Panc1 (cell line): ENCODE results near the gene BCAS3. TPM values are rescaled to one million over a fixed set of nuclear protein-coding genes. Genes with fewer than 3 reads are reported as not detected.
"Not testable (repeated sequence)": the region's sequence is repeated elsewhere in the genome, so short reads cannot be mapped to it uniquely, and the experiment has no call there.

Experiments
- ATAC-seq: fragments of 200-7000 bp; cut with Tn5 transposase; 2 replicates; pipeline ENCODE4 v1.9.1; 2020; ENCODE audit warnings: mild to moderate bottlenecking, moderate library complexity
- BruUV-seq: library from RNA; stranded (reverse); fragments of 400-500 nt; replicated peaks from 2 replicates; lab custom pipeline; 2021; lab: Mats Ljungman, UMichigan
- CTCF ChIA-PET: fragments of 300-600 bp; sonication (Branson Sonifier 250); formaldehyde crosslinking; loops from one replicate; lab custom pipeline; 2022; ENCODE audit warnings: antibody characterized with exemption; lab: Charles Lee
- POLR2A ChIA-PET: fragments of 300-600 bp; sonication (Branson Sonifier 250); formaldehyde crosslinking; loops from one replicate; lab custom pipeline; 2022; ENCODE audit warnings: antibody characterized with exemption; lab: Charles Lee
- DNase-seq: peaks from one replicate; pipeline ENCODE4 v3.0.0-alpha.2; 2010; ENCODE audit warnings: low read depth, low spot score
- H3K27ac ChIP-seq: 2 replicates; pipeline ENCODE4 v1.5.1; 2011; ENCODE audit warnings: mild to moderate bottlenecking, low read length, inconsistent platforms
- H3K27me3 ChIP-seq: fragments of 200-500 bp; sonication (Bioruptor generic); 2 replicates; pipeline ENCODE4 v1.6.0; 2014; ENCODE audit warnings: low read length, inconsistent platforms; ENCODE audit not compliant: control insufficient read depth, insufficient read depth
- H3K36me3 ChIP-seq: fragments of 200-500 bp; sonication (Bioruptor generic); 2 replicates; pipeline ENCODE4 v1.5.1; 2014; ENCODE audit warnings: inconsistent platforms, mild to moderate bottlenecking, low read length, moderate library complexity; ENCODE audit not compliant: control insufficient read depth, insufficient read depth
- H3K4me1 ChIP-seq: 2 replicates; pipeline ENCODE4 v1.5.1; 2011; ENCODE audit warnings: inconsistent platforms, mild to moderate bottlenecking, low read length, moderate library complexity; ENCODE audit not compliant: control insufficient read depth, insufficient read depth
- H3K4me3 ChIP-seq, 2 experiments: 2 replicates each; pipeline ENCODE4 v1.5.1; 2011 to 2012; ENCODE audit warnings: low read depth in 2 of 2, low read length in 2 of 2, mild to moderate bottlenecking in 2 of 2, inconsistent platforms in 1 of 2, moderate library complexity in 1 of 2
- H3K9me3 ChIP-seq: fragments of 200-500 bp; sonication (Bioruptor generic); 2 replicates; pipeline ENCODE4 v1.5.1; 2014; ENCODE audit warnings: low read depth, mild to moderate bottlenecking, inconsistent platforms, low read length, moderate library complexity; ENCODE audit not compliant: control insufficient read depth, insufficient read depth
- POLR2AphosphoS5 ChIP-seq: IDR thresholded peaks from 2 replicates; pipeline ENCODE4 v1.6.1; 2012; ENCODE audit warnings: mild to moderate bottlenecking, low read depth, low read length, moderate library complexity
- SIN3A ChIP-seq: IDR thresholded peaks from 2 replicates; pipeline ENCODE4 v1.6.1; 2012; ENCODE audit warnings: low read depth, mild to moderate bottlenecking, low read length, moderate library complexity, borderline replicate concordance; ENCODE audit not compliant: insufficient read depth
- TCF7L2 ChIP-seq: IDR thresholded peaks from 2 replicates; pipeline ENCODE4 v1.6.1; 2011; ENCODE audit warnings: mild to moderate bottlenecking, low read depth, low read length, inconsistent platforms
- in situ Hi-C: cut with HindIII; loops from 2 replicates; pipeline ENCODE4 v1.10.0; 2016; ENCODE audit warnings: low sequenced_read_pairs, low pct_unique_long_range_greater_than_20kb
- intact Hi-C: fragments of 100-400 bp; cut with micrococcal nuclease; formaldehyde crosslinking; loops from one replicate; pipeline ENCODE4 v1.10.0; 2022; ENCODE audit not compliant: unreplicated experiment
- total RNA-seq: library from RNA; stranded (reverse); gene quantifications from one replicate; pipeline ENCODE4 v1.2.1, GENCODE V29; 2021; ENCODE audit not compliant: unreplicated experiment
- TF ChIP-seq, protein P1 (sequence below), 2 experiments: IDR thresholded peaks; 2 replicates each; pipeline ENCODE4 v1.6.1; 2011 to 2012; ENCODE audit warnings: low read depth in 2 of 2, control low read depth in 1 of 2, low read length in 1 of 2, mild to moderate bottlenecking in 1 of 2, moderate library complexity in 1 of 2; ENCODE audit not compliant: insufficient read depth in 1 of 2
- TF ChIP-seq, protein P2 (sequence below): fragments of 450-650 bp; IDR thresholded peaks from 2 replicates; pipeline ENCODE4 v1.5.1; 2017; ENCODE audit warnings: mild to moderate bottlenecking

The BCAS3 gene
- total RNA-seq, 1 experiment from 2014 or later, result 9.3 TPM

DNA sequence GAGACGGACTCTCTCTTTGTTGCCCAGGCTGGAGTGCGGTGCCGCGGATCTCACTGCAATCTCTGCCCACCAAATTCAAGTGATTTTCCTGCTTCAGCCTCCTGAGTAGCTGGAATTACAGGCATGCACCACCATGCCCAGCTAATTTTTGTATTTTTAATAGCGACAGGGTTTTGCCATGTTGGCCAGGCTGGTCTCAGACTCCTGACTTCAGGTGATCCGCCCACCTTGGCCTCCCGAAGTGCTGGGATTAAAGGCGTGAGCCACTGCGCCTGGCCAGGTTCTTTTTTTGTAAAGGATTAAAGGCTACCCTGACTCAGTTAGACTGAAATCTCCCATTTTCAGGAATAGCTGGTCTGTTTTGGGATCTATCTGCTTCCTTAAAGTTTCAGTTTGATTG lies 681.9 kb downstream of the BCAS3 start:
- in situ Hi-C loops, CTCF ChIA-PET, ATAC-seq, BruUV-seq, intact Hi-C loops, H3K4me1 ChIP-seq, H3K9me3 ChIP-seq, H3K27ac ChIP-seq, DNase-seq, H3K4me3 ChIP-seq, H3K36me3 ChIP-seq, H3K27me3 ChIP-seq, POLR2A ChIA-PET: not testable (repeated sequence)

DNA sequence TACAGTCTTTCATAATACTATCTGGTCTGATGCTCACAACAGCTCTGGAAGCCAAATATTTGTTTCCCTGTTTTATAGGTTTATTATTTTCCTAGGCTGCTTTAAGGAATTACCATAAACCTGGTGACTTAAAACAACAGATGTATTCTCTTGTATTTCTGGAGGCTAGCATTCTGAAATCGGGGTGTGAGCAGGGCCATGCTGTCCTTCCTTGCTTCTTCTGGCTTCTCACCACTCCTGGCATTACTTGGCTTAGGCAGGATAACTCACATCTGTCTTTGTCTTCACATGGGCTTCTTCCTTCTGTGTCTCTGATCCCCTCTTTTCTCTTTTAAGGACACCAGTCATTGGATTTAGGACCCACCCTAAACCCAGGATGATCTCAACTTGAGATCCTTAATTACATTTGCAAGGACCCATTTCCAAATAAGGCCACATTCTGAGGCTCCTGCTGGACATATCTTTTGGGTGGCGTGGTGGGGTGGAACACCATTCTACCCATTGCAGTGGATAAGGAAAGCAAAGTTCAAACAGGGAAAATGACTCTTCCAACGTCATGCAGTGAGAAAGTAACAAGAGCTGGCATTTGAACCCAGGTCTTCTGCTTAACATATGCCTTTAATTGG lies 682.8 kb downstream of the BCAS3 start:
- Histone ChIP-seq H3K27ac (no peak overlapping the region), H3K4me3 (no peak overlapping the region), H3K36me3 (no peaks in the 10 kb centered on the region), H3K4me1 (peaks cover 8% of the 10 kb centered on the region), H3K27me3 (no peaks in the 10 kb centered on the region), H3K9me3 (no peaks in the 10 kb centered on the region)
- POLR2A ChIA-PET, result no interaction called here
- TF ChIP-seq, protein P1, sequence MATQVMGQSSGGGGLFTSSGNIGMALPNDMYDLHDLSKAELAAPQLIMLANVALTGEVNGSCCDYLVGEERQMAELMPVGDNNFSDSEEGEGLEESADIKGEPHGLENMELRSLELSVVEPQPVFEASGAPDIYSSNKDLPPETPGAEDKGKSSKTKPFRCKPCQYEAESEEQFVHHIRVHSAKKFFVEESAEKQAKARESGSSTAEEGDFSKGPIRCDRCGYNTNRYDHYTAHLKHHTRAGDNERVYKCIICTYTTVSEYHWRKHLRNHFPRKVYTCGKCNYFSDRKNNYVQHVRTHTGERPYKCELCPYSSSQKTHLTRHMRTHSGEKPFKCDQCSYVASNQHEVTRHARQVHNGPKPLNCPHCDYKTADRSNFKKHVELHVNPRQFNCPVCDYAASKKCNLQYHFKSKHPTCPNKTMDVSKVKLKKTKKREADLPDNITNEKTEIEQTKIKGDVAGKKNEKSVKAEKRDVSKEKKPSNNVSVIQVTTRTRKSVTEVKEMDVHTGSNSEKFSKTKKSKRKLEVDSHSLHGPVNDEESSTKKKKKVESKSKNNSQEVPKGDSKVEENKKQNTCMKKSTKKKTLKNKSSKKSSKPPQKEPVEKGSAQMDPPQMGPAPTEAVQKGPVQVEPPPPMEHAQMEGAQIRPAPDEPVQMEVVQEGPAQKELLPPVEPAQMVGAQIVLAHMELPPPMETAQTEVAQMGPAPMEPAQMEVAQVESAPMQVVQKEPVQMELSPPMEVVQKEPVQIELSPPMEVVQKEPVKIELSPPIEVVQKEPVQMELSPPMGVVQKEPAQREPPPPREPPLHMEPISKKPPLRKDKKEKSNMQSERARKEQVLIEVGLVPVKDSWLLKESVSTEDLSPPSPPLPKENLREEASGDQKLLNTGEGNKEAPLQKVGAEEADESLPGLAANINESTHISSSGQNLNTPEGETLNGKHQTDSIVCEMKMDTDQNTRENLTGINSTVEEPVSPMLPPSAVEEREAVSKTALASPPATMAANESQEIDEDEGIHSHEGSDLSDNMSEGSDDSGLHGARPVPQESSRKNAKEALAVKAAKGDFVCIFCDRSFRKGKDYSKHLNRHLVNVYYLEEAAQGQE (IDR thresholded peaks at IDR 0.05; ENCODE audit: insufficient read depth in 1 of 2, low read depth in 2 of 2, low read length in 1 of 2), result no peak
- TF ChIP-seq TCF7L2 (no peak), SIN3A (no peak), POLR2AphosphoS5 (no peak)
- TF ChIP-seq, protein P2, sequence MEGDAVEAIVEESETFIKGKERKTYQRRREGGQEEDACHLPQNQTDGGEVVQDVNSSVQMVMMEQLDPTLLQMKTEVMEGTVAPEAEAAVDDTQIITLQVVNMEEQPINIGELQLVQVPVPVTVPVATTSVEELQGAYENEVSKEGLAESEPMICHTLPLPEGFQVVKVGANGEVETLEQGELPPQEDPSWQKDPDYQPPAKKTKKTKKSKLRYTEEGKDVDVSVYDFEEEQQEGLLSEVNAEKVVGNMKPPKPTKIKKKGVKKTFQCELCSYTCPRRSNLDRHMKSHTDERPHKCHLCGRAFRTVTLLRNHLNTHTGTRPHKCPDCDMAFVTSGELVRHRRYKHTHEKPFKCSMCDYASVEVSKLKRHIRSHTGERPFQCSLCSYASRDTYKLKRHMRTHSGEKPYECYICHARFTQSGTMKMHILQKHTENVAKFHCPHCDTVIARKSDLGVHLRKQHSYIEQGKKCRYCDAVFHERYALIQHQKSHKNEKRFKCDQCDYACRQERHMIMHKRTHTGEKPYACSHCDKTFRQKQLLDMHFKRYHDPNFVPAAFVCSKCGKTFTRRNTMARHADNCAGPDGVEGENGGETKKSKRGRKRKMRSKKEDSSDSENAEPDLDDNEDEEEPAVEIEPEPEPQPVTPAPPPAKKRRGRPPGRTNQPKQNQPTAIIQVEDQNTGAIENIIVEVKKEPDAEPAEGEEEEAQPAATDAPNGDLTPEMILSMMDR, result no peak
- DNase-seq (no peak), ATAC-seq (no peak)
- intact Hi-C loops, result no loop called here
- in situ Hi-C loops, result no loop called here
- CTCF ChIA-PET, result no interaction called here
- BruUV-seq, result no TSS peak

DNA sequence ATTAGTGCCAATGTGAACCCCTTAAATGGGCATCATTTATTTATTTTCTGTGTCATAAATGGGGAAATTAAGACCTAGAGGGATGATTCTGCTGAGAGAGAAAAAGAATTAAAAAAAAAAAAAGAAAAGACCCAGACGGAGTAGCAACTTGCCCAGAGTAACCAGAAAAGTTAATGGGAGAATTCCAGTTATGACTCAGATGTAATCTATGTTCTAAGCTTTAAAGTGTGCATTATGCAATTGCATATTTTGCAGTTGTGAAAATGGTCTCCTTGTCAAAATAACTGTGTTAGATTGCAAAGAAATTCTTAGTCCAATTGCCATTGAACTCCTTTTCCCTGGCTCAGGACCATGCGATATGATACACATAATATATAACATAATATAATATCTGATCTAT lies 683.4 kb downstream of the BCAS3 start:
- intact Hi-C loops, result no loop called here
- DNase-seq, result no peak
- no TSS peak for BruUV-seq
- H3K27ac ChIP-seq, result no peak overlapping the region
- H3K36me3 ChIP-seq, result no peaks in the 10 kb centered on the region
- ChIA-PET CTCF (no interaction called here), POLR2A (no interaction called here)
- H3K9me3 ChIP-seq, result no peaks in the 10 kb centered on the region
- H3K27me3 ChIP-seq, result no peaks in the 10 kb centered on the region
- ATAC-seq, result no peak
- H3K4me1 ChIP-seq, result peaks cover 8% of the 10 kb centered on the region
- TF ChIP-seq, protein P2, result no peak
- TF ChIP-seq SIN3A (no peak), TCF7L2 (no peak), POLR2AphosphoS5 (no peak)
- TF ChIP-seq, protein P1 (IDR thresholded peaks at IDR 0.05; ENCODE audit: insufficient read depth in 1 of 2, low read depth in 2 of 2, low read length in 1 of 2), result no peak
- H3K4me3 ChIP-seq, result no peak overlapping the region
- in situ Hi-C loops, result no loop called here
